ENCODE measurements around the gene PPP2R2B.

The PPP2R2B gene

DNA sequence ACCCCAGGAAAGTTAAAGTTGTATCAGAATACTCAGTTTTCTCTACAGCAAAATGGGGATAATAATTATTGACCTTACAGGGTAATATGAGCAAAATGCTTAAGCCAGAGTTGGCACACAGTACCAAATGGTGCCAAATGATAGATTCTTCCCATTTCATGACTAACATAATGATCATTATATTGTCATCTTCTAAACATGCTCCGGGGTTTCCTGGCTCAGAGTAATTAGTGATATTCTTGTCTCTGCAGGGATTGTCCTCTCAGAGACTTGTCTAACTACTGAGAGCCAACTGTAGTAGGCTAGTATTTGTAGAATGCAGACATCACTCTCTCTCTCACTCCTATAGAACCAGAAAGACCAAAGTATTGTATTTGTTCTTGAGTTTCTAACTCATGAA lies 25.2 kb upstream of the PPP2R2B start:
- H3K4me3 ChIP-seq (ENCODE audit: low read depth, low read length) = no peak overlapping the region
- H3K4me1 ChIP-seq (ENCODE audit: control insufficient read depth, insufficient read depth, low read length) = no peaks in the 10 kb centered on the region
- H3K36me3 ChIP-seq (ENCODE audit: control insufficient read depth, insufficient read depth, low read length) = no peaks in the 10 kb centered on the region

DNA sequence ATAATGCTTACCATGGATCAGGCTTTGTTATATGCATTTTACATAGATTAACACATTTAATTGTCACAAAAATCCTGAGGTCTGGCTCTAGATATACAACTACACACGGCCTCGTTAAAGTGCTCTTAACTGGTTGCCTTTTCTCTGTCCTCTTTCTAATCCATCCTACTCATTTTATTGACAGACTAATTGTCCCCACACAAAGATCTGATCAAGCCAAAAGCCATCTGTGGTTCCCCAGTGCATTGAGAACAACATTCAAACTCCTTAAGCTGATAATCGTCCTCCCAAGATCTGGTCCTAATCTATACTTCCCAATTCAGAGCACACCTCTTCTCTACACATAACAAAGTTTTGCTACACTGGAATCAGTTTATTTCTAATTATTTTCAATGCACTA lies 23.9 kb upstream of the PPP2R2B start:
- no peaks in the 10 kb centered on the region for H3K4me1 ChIP-seq (ENCODE audit: control insufficient read depth, insufficient read depth, low read length)
- peaks cover 4% of the 10 kb centered on the region; the same call in 1 of the 2 replicates for H3K9me3 ChIP-seq (ENCODE audit: control insufficient read depth, insufficient read depth, low read length)
- H3K27me3 ChIP-seq (ENCODE audit: control insufficient read depth, insufficient read depth, low read length) = no peaks in the 10 kb centered on the region
- no peak overlapping the region for H3K27ac ChIP-seq (ENCODE audit: low read depth, low read length)
- no peak overlapping the region for H3K9ac ChIP-seq (ENCODE audit: low read depth, low read length)
- H3K36me3 ChIP-seq (ENCODE audit: control insufficient read depth, insufficient read depth, low read length) = no peaks in the 10 kb centered on the region
- H3K4me3 ChIP-seq (ENCODE audit: low read depth, low read length) = no peak overlapping the region

More for the DNA sequence above, 25.2 kb upstream of the PPP2R2B start:
- Histone ChIP-seq H3K27me3 (ENCODE audit: control insufficient read depth, insufficient read depth, low read length) (no peaks in the 10 kb centered on the region), H3K27ac (ENCODE audit: low read depth, low read length) (no peak overlapping the region), H3K9ac (ENCODE audit: low read depth, low read length) (no peak overlapping the region), H3K9me3 (ENCODE audit: control insufficient read depth, insufficient read depth, low read length) (no peaks in the 10 kb centered on the region)

DNA sequence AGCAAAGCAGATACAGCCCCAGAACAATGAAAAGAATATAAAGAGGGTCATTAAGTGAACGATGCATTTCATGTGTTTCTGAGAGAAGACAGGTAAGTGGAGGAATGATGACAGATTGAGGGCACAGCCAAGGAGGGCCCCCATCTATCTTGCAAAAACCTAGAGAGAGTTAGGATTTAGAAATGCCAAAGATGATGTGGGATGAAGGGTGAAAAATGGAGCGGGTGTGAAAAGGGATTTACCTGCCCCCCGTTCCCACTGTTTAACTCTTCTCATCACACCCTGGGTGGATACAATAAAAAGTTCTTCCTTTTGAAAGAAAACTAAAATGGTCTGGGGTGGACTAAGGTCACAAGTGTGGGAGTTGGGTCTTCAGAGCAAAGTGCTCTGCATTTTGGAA lies 18.5 kb upstream of the PPP2R2B start:
- no peaks in the 10 kb centered on the region for H3K27me3 ChIP-seq (ENCODE audit: control insufficient read depth, insufficient read depth, low read length)
- H3K36me3 ChIP-seq (ENCODE audit: control insufficient read depth, insufficient read depth, low read length) = no peaks in the 10 kb centered on the region
- H3K4me3 ChIP-seq (ENCODE audit: low read depth, low read length) = no peak overlapping the region
- no peaks in the 10 kb centered on the region for H3K4me1 ChIP-seq (ENCODE audit: control insufficient read depth, insufficient read depth, low read length)
- no peak overlapping the region for H3K9ac ChIP-seq (ENCODE audit: low read depth, low read length)
- peaks cover 11% of the 10 kb centered on the region; the same call in 1 of the 2 replicates for H3K9me3 ChIP-seq (ENCODE audit: control insufficient read depth, insufficient read depth, low read length)
- H3K27ac ChIP-seq (ENCODE audit: low read depth, low read length) = no peak overlapping the region

- H3K9ac ChIP-seq (ENCODE audit: low read depth, low read length) = no peak overlapping the region
- no peak overlapping the region for H3K27ac ChIP-seq (ENCODE audit: low read depth, low read length)
- H3K4me3 ChIP-seq (ENCODE audit: low read depth, low read length) = no peak overlapping the region
- no peaks in the 10 kb centered on the region for H3K36me3 ChIP-seq (ENCODE audit: control insufficient read depth, insufficient read depth, low read length)
- H3K27me3 ChIP-seq (ENCODE audit: control insufficient read depth, insufficient read depth, low read length) = no peaks in the 10 kb centered on the region
- H3K9me3 ChIP-seq (ENCODE audit: control insufficient read depth, insufficient read depth, low read length) = peaks cover 11% of the 10 kb centered on the region; the same call in 1 of the 2 replicates
- peaks cover 13% of the 10 kb centered on the region for H3K4me1 ChIP-seq (ENCODE audit: control insufficient read depth, insufficient read depth, low read length)
Measured at GRCh38 chr5:146894753-146895521, 16.4 kb upstream of the PPP2R2B start.

- peaks cover 19% of the 10 kb centered on the region for H3K4me1 ChIP-seq (ENCODE audit: control insufficient read depth, insufficient read depth, low read length)
Measured at GRCh38 chr5:146893991-146894390, 15.4 kb upstream of the PPP2R2B start.

GRCh38 chr5:146892231-146892630 lies 13.7 kb upstream of the PPP2R2B start:
- Histone ChIP-seq H3K4me3 (ENCODE audit: low read depth, low read length) (no peak overlapping the region), H3K4me1 (ENCODE audit: control insufficient read depth, insufficient read depth, low read length) (peaks cover 32% of the 10 kb centered on the region), H3K36me3 (ENCODE audit: control insufficient read depth, insufficient read depth, low read length) (no peaks in the 10 kb centered on the region), H3K9me3 (ENCODE audit: control insufficient read depth, insufficient read depth, low read length) (peaks cover 5% of the 10 kb centered on the region; the same call in 1 of the 2 replicates), H3K9ac (ENCODE audit: low read depth, low read length) (no peak overlapping the region), H3K27me3 (ENCODE audit: control insufficient read depth, insufficient read depth, low read length) (no peaks in the 10 kb centered on the region), H3K27ac (ENCODE audit: low read depth, low read length) (no peak overlapping the region)

More at GRCh38 chr5:146893991-146894390, 15.4 kb upstream of the PPP2R2B start:
- no peaks in the 10 kb centered on the region for H3K36me3 ChIP-seq (ENCODE audit: control insufficient read depth, insufficient read depth, low read length)
- H3K9ac ChIP-seq (ENCODE audit: low read depth, low read length) = no peak overlapping the region
- no peaks in the 10 kb centered on the region for H3K27me3 ChIP-seq (ENCODE audit: control insufficient read depth, insufficient read depth, low read length)
- H3K9me3 ChIP-seq (ENCODE audit: control insufficient read depth, insufficient read depth, low read length) = peaks cover 11% of the 10 kb centered on the region; the same call in 1 of the 2 replicates
- H3K4me3 ChIP-seq (ENCODE audit: low read depth, low read length) = no peak overlapping the region
- H3K27ac ChIP-seq (ENCODE audit: low read depth, low read length) = no peak overlapping the region

DNA sequence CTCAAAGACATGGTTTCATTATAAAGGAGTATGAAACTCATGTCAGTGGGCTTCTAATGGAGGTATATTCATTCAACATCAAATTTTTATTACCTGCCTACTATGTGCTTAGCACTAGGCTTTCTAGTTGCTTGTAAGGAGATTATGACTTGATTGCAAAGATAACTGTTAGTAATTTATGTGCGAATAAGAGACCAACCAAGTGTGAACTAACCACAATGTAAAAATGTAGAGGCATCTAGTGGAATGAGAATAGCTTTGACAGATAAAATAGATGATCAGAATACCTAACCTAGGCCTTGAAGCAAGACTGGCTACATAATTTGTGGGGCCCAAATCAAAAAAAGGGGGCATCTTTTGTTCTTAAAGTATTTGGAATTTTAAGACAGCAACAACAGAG lies 13.0 kb upstream of the PPP2R2B start:
- Histone ChIP-seq H3K36me3 (ENCODE audit: control insufficient read depth, insufficient read depth, low read length) (no peaks in the 10 kb centered on the region), H3K27ac (ENCODE audit: low read depth, low read length) (no peak overlapping the region), H3K4me3 (ENCODE audit: low read depth, low read length) (no peak overlapping the region), H3K9ac (ENCODE audit: low read depth, low read length) (no peak overlapping the region), H3K9me3 (ENCODE audit: control insufficient read depth, insufficient read depth, low read length) (no peaks in the 10 kb centered on the region), H3K27me3 (ENCODE audit: control insufficient read depth, insufficient read depth, low read length) (no peaks in the 10 kb centered on the region), H3K4me1 (ENCODE audit: control insufficient read depth, insufficient read depth, low read length) (peaks cover 32% of the 10 kb centered on the region)

DNA sequence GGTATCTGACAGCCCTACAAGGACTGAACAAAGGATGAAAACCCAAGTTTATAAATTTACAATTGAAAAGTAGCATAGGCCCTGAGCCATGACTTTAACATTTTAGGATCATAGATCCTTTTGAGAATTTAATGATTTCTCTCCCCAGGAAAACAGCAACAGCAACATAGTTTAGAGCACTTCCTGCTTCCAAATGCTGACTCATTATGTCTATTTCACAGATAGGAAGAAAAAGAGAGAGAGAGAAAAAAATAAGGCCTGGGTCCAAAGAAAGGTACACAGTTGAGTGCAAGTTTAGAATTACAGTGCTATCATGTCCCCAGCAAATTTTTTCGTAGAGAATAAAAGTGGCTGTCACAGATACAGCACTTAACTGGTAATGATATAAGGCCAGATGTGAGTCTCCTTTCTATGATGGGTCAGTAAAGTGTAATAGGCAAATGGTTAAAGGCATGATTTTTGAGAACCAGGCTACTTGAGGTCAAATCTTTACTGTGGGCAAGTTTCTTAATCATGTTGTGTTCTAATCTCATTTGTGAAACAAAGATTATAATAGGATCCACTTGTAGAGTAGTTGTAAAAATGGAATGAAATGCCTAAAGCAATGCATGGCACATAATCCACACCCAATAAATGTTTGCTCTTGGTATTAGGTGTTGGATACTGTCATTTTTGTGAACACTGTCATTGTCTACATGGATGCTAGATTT lies 12.3 kb upstream of the PPP2R2B start:
- Histone ChIP-seq H3K9ac (ENCODE audit: low read depth, low read length) (no peak overlapping the region), H3K27ac (ENCODE audit: low read depth, low read length) (no peak overlapping the region), H3K4me1 (ENCODE audit: control insufficient read depth, insufficient read depth, low read length) (peaks cover 32% of the 10 kb centered on the region), H3K27me3 (ENCODE audit: control insufficient read depth, insufficient read depth, low read length) (no peaks in the 10 kb centered on the region), H3K4me3 (ENCODE audit: low read depth, low read length) (no peak overlapping the region), H3K36me3 (ENCODE audit: control insufficient read depth, insufficient read depth, low read length) (no peaks in the 10 kb centered on the region), H3K9me3 (ENCODE audit: control insufficient read depth, insufficient read depth, low read length) (no peaks in the 10 kb centered on the region)

DNA sequence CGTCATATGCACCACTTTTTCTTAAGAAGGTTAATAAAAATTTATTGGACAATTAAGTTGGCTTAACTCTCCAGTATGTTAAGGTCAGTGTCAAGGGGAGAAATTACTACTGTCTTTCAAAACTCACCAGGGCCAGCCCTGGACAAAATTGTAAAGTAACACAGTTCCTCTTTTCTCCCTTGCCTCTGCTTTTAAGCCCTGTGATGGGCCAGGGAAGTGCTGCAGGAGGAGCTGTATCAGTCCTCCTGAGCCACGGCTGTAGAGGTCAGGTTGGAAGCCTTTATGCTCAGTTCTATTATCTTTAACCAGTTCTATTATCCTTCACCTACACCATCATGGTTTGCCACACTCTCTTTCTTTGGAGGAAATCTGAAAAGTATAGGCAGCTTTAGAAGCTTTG lies 11.5 kb upstream of the PPP2R2B start:
- Histone ChIP-seq H3K9ac (ENCODE audit: low read depth, low read length) (no peak overlapping the region), H3K36me3 (ENCODE audit: control insufficient read depth, insufficient read depth, low read length) (no peaks in the 10 kb centered on the region), H3K27ac (ENCODE audit: low read depth, low read length) (no peak overlapping the region), H3K4me3 (ENCODE audit: low read depth, low read length) (no peak overlapping the region), H3K9me3 (ENCODE audit: control insufficient read depth, insufficient read depth, low read length) (no peaks in the 10 kb centered on the region), H3K4me1 (ENCODE audit: control insufficient read depth, insufficient read depth, low read length) (peaks cover 32% of the 10 kb centered on the region), H3K27me3 (ENCODE audit: control insufficient read depth, insufficient read depth, low read length) (no peaks in the 10 kb centered on the region)

- H3K4me3 ChIP-seq (ENCODE audit: low read depth, low read length) = no peak overlapping the region
- no peaks in the 10 kb centered on the region for H3K9me3 ChIP-seq (ENCODE audit: control insufficient read depth, insufficient read depth, low read length)
- no peak overlapping the region for H3K27ac ChIP-seq (ENCODE audit: low read depth, low read length)
- H3K27me3 ChIP-seq (ENCODE audit: control insufficient read depth, insufficient read depth, low read length) = no peaks in the 10 kb centered on the region
- H3K36me3 ChIP-seq (ENCODE audit: control insufficient read depth, insufficient read depth, low read length) = no peaks in the 10 kb centered on the region
- peaks cover 32% of the 10 kb centered on the region for H3K4me1 ChIP-seq (ENCODE audit: control insufficient read depth, insufficient read depth, low read length)
- H3K9ac ChIP-seq (ENCODE audit: low read depth, low read length) = no peak overlapping the region
Measured at GRCh38 chr5:146889169-146889568, 10.6 kb upstream of the PPP2R2B start.

DNA sequence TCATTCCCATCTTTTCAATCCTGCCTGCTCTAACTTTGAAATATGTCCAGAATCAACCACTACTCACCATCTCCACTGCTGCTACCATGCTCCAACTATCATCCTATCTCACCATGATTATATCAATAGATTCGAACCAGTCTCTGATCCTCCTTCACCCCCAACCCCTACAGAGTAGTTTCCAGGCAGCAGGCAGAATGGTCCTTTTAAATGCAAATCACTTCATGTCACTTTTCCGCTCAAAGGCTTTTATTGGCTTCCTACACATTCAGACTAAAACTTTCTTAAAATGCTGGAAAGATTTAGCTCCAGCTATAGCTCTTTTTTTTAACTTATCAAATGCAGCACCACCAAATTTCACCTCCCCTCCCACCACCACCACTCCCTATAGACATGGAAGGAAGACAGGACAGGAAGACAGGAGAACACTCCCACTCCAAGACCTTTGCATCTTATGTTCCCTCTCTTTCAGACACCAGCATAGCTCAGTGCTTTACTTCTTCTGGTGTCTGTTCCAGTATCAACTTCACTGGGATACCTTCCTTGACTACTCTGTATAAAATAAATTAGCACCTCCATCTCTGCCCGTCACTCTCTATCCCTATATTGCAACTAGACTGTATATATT lies 9.9 kb upstream of the PPP2R2B start:
- Histone ChIP-seq H3K9ac (ENCODE audit: low read depth, low read length) (no peak overlapping the region), H3K9me3 (ENCODE audit: control insufficient read depth, insufficient read depth, low read length) (no peaks in the 10 kb centered on the region), H3K27me3 (ENCODE audit: control insufficient read depth, insufficient read depth, low read length) (no peaks in the 10 kb centered on the region), H3K4me1 (ENCODE audit: control insufficient read depth, insufficient read depth, low read length) (peaks cover 32% of the 10 kb centered on the region), H3K36me3 (ENCODE audit: control insufficient read depth, insufficient read depth, low read length) (no peaks in the 10 kb centered on the region), H3K4me3 (ENCODE audit: low read depth, low read length) (no peak overlapping the region), H3K27ac (ENCODE audit: low read depth, low read length) (no peak overlapping the region)
